IMR-90 (cell line): ENCODE data around the gene NDUFS5. TPM values are rescaled to one million over a fixed set of nuclear protein-coding genes. Genes with fewer than 3 reads are reported as not detected.

Source experiments
- ATAC-seq: fragments of 200-7000 bp; cut with Tn5 transposase; 2 replicates; pipeline ENCODE4 v1.9.1; 2020; ENCODE audit warnings: low read depth, mild to moderate bottlenecking, moderate library complexity
- BruUV-seq: library from RNA; stranded (reverse); fragments of 400-500 nt; replicated peaks from 2 replicates; lab custom pipeline; 2021; lab: Mats Ljungman, UMichigan
- CTCF ChIA-PET: fragments of 300-600 bp; formaldehyde crosslinking; extraction: SDS; loops from one replicate; lab custom pipeline; 2021; ENCODE audit warnings: antibody characterized with exemption; lab: Yijun Ruan, JAX
- POLR2A ChIA-PET: fragments of 300-600 bp; sonication (Branson Sonifier 250); formaldehyde crosslinking; loops from one replicate; lab custom pipeline; 2022; ENCODE audit warnings: antibody characterized with exemption; ENCODE audit not compliant: unreplicated experiment; lab: Charles Lee
- DNase-seq: peaks from one replicate; pipeline ENCODE4 v3.0.0; 2013
- H2AFZ ChIP-seq: replicated peaks from 2 replicates; pipeline ENCODE3; 2013; ENCODE audit warnings: low read length, mild to moderate bottlenecking; ENCODE audit not compliant: poor library complexity
- H2AK5ac ChIP-seq: 2 replicates; pipeline ENCODE4 v1.6.1; 2013; ENCODE audit warnings: low read depth, low read length, inconsistent platforms
- H2AK9ac ChIP-seq: replicated peaks from 2 replicates; pipeline ENCODE3; 2013; ENCODE audit warnings: mild to moderate bottlenecking, low read depth, low read length, moderate library complexity; ENCODE audit not compliant: poor library complexity
- H2BK120ac ChIP-seq: 2 replicates; pipeline ENCODE4 v1.6.1; 2013; ENCODE audit warnings: low read depth, low read length, inconsistent platforms
- H2BK15ac ChIP-seq: 3 replicates; pipeline ENCODE4 v1.6.1; 2013; ENCODE audit warnings: low read depth, low read length, inconsistent platforms
- H2BK20ac ChIP-seq: 2 replicates; pipeline ENCODE4 v1.6.1; 2013; ENCODE audit warnings: low read depth, mild to moderate bottlenecking, inconsistent platforms, low read length, moderate library complexity
- H2BK5ac ChIP-seq: 2 replicates; pipeline ENCODE4 v1.6.1; 2013; ENCODE audit warnings: mild to moderate bottlenecking, low read depth, low read length, inconsistent platforms; ENCODE audit not compliant: poor library complexity, severe bottlenecking
- H3K14ac ChIP-seq: replicated peaks from 2 replicates; pipeline ENCODE4 v1.6.1; 2013; ENCODE audit warnings: low read depth, low read length, inconsistent platforms
- H3K18ac ChIP-seq: 2 replicates; pipeline ENCODE4 v1.6.1; 2013; ENCODE audit warnings: low read depth, low read length, control low read depth
- H3K23ac ChIP-seq: 2 replicates; pipeline ENCODE4 v1.6.1; 2013; ENCODE audit warnings: low read depth, low read length, inconsistent platforms
- H3K27ac ChIP-seq: 2 replicates; pipeline ENCODE4 v1.5.1; 2013; ENCODE audit warnings: mild to moderate bottlenecking, control low read depth, low read length; ENCODE audit not compliant: insufficient read depth
- H3K27me3 ChIP-seq: 2 replicates; pipeline ENCODE4 v1.6.1; 2013; ENCODE audit warnings: low read length; ENCODE audit not compliant: control insufficient read depth, insufficient read depth
- H3K36me3 ChIP-seq: 2 replicates; pipeline ENCODE4 v1.6.1; 2013; ENCODE audit warnings: low read length, mixed read lengths; ENCODE audit not compliant: control insufficient read depth, insufficient read depth
- H3K4ac ChIP-seq: 2 replicates; pipeline ENCODE4 v1.6.1; 2013; ENCODE audit warnings: low read depth, low read length, inconsistent platforms
- H3K4me1 ChIP-seq: 2 replicates; pipeline ENCODE4 v1.6.1; 2013; ENCODE audit warnings: low read length, mixed read lengths; ENCODE audit not compliant: control insufficient read depth, insufficient read depth
- H3K4me2 ChIP-seq: 2 replicates; pipeline ENCODE4 v1.6.1; 2013; ENCODE audit warnings: low read depth, mild to moderate bottlenecking, control low read depth, low read length, moderate library complexity
- H3K4me3 ChIP-seq: 2 replicates; pipeline ENCODE4 v1.5.1; 2013; ENCODE audit warnings: low read depth, mild to moderate bottlenecking, control low read depth, low read length, moderate library complexity; ENCODE audit not compliant: insufficient read depth
- H3K56ac ChIP-seq: 2 replicates; pipeline ENCODE4 v1.6.1; 2013; ENCODE audit warnings: low read length, inconsistent platforms; ENCODE audit not compliant: insufficient read depth; ENCODE audit errors: extremely low read depth
- H3K79me1 ChIP-seq, 2 experiments: 2 replicates each; pipeline ENCODE4 v1.6.1; 2013; ENCODE audit warnings: low read length in 2 of 2, inconsistent platforms in 1 of 2, low read depth in 1 of 2
- H3K9ac ChIP-seq: 2 replicates; pipeline ENCODE4 v1.6.1; 2013; ENCODE audit warnings: low read depth, low read length, control low read depth
- H3K9me1 ChIP-seq: 2 replicates; pipeline ENCODE4 v1.6.1; 2013; ENCODE audit warnings: low read length, inconsistent platforms; ENCODE audit not compliant: insufficient read depth
- H3K9me3 ChIP-seq: 2 replicates; pipeline ENCODE4 v1.6.1; 2013; ENCODE audit warnings: low read length; ENCODE audit not compliant: control insufficient read depth, insufficient read depth
- H4K20me1 ChIP-seq: 2 replicates; pipeline ENCODE4 v1.6.1; 2013; ENCODE audit warnings: low read length, inconsistent platforms; ENCODE audit not compliant: insufficient read depth
- H4K5ac ChIP-seq: 2 replicates; pipeline ENCODE4 v1.6.1; 2013; ENCODE audit warnings: mild to moderate bottlenecking, low read depth, low read length, control low read depth
- H4K8ac ChIP-seq, 2 experiments: 2 replicates each; pipeline ENCODE4 v1.6.1; 2013; ENCODE audit warnings: low read depth in 2 of 2, low read length in 2 of 2, control low read depth in 1 of 2, inconsistent platforms in 1 of 2
- H4K91ac ChIP-seq: 2 replicates; pipeline ENCODE4 v1.6.1; 2013; ENCODE audit warnings: low read depth, low read length, inconsistent platforms; ENCODE audit not compliant: insufficient read depth
- BHLHE40 ChIP-seq: fragments of 150-350 bp; IDR thresholded peaks from 2 replicates; pipeline ENCODE4 v1.6.1; 2016; ENCODE audit warnings: mild to moderate bottlenecking, low read depth, low read length
- CEBPB ChIP-seq: IDR thresholded peaks from 2 replicates; pipeline ENCODE4 v1.6.1; 2012; ENCODE audit warnings: low read depth, low read length, improper control_type of control experiment
- FOS ChIP-seq: fragments of 150-350 bp; IDR thresholded peaks from 2 replicates; pipeline ENCODE4 v1.6.1; 2016; ENCODE audit warnings: low read depth, low read length
- MAZ ChIP-seq: IDR thresholded peaks from 2 replicates; pipeline ENCODE4 v1.6.1; 2012; ENCODE audit warnings: low read depth, mild to moderate bottlenecking, low read length, improper control_type of control experiment, moderate library complexity, borderline replicate concordance
- MXI1 ChIP-seq: IDR thresholded peaks from 2 replicates; pipeline ENCODE4 v1.6.1; 2012; ENCODE audit warnings: low read depth, mild to moderate bottlenecking, low read length, moderate library complexity, borderline replicate concordance
- NFE2L2 ChIP-seq: fragments of 150-350 bp; IDR thresholded peaks from 2 replicates; pipeline ENCODE4 v1.6.1; 2016; ENCODE audit warnings: low read depth, mild to moderate bottlenecking, low read length
- RAD21 ChIP-seq: IDR thresholded peaks from 2 replicates; pipeline ENCODE4 v1.6.1; 2012; ENCODE audit warnings: low read length, improper control_type of control experiment
- RFX5 ChIP-seq: IDR thresholded peaks from 2 replicates; pipeline ENCODE4 v1.8.0; 2012; ENCODE audit warnings: low read depth, mild to moderate bottlenecking, low read length, moderate library complexity
- WGBS, 2 experiments: methylation state at CpG; one replicate each; pipeline versions ENCODE4 v1.1.5 to v1.1.7; 2013; ENCODE audit warnings: missing lambda C conversion rate in 2 of 2; ENCODE audit not compliant: insufficient read length in 1 of 2; ENCODE audit errors: extremely low coverage in 2 of 2; 5-methylcytosine and 5-hydroxymethylcytosine counted together
- dilution Hi-C: fragments of 300-500 bp; cut with HindIII; formaldehyde crosslinking; loops from one replicate; pipeline ENCODE4 v1.14.3; 2018; ENCODE audit warnings: low sequenced_read_pairs; ENCODE audit not compliant: unreplicated experiment
- in situ Hi-C: fragments of 300-500 bp; cut with MboI; formaldehyde crosslinking; loops from 3 replicates; pipeline ENCODE4 v1.14.3; 2019; ENCODE audit warnings: low sequenced_read_pairs, inconsistent platforms, mixed read lengths
- intact Hi-C: fragments of 100-400 bp; cut with micrococcal nuclease; formaldehyde crosslinking; loops from 2 replicates; pipeline ENCODE4 v1.10.0; 2022
- polyA plus RNA-seq, 3 experiments: library from polyadenylated mRNA; depleted of rRNA; stranded (reverse); fragments of >200 nt; gene quantifications; 2 replicates each; pipeline ENCODE4 v1.2.3, GENCODE V29; 2012; ENCODE audit warnings: low replicate concordance in 1 of 3
- total RNA-seq: library from RNA; depleted of rRNA; stranded (reverse); fragments of >200 nt; gene quantifications from 2 replicates; pipeline ENCODE4 v1.2.3, GENCODE V29; 2012
- TF ChIP-seq, protein P1 (sequence below): fragments of 150-350 bp; IDR thresholded peaks from 2 replicates; pipeline ENCODE4 v1.6.1; 2016; ENCODE audit warnings: low read depth, mild to moderate bottlenecking, low read length, moderate library complexity, borderline replicate concordance
- TF ChIP-seq, protein P2 (sequence below): fragments of 150-350 bp; IDR thresholded peaks from 2 replicates; pipeline ENCODE4 v1.6.1; 2017; ENCODE audit warnings: mild to moderate bottlenecking, antibody characterized with exemption, low read length, low read depth

NDUFS5 gene
- total and polyA plus RNA-seq, 2 of the 4 experiments (the other 2 are of a cell fraction), result 645 to 1,092 TPM

DNA sequence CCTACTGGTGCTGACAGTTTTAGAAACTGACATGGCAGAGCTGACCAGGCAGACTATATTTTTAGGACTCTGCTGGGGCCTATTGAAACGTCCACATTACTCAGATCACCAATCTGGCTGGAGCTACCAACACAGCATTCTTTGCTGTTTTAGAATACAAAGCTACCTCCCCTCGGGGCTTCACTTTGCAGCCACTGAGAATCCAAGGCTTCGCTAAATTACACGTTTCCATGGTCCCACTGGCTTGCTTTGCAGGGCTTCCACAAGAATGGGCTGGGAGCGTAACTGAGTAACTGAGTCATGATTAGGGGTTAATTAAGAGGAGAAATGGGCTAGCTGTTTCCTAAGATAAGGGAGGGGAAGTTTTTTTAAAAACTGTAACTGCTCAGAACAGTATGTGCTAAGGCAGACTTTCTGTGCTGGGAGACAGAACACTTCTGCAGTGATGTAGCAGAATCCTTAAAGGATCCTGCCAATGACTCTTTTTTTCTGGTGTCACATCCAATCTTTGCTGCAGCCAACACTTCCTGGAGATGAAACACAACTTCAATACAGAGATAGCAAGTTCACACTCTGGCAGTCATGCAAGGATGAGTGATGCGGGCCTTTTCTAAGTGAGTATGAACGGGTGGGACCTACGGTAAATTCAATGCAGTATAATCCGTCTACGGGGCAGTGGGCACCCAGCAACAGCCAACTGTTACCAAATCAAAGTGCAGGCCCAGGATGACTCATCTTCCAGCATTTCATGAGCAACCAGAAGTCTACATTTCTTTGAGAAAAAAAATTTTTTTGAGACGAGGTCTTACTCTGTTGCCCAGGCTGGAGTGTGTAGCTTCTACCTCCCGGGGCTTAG, 21.5 kb downstream of the NDUFS5 start (continued):
- TF ChIP-seq RAD21 (no peak), RFX5 (0 out of 2 replicates have a peak, but pooled peaks have one; percentile 52)

DNA sequence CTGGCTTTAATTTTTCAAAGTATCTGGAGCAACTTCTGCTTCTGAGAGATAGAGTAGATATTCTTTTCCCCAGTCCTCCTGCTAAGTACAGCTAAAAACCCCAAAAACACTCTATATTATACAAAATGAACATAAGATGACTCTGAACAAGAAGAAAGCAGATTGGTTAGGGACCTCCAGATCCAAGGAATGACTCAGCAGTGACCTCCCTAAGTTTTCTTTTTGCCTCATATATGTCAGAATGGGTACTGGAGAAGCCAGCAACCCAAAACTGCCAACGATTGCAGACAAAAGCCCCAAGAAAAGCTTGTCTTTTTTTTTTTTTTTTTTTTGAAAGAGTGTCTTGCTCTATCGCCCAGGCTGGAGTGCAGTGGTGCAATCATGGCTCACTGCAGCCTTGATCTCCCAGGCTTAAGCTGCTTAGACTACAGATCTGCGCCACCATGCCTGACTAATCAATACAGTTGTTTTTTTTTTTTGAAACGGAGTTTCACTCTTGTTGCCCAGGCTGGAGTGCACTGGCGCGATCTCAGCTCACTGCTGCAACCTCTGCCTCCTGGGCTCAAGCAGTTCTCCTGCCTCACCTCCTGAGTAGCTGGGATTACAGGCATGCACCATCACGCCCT, 22.7 kb downstream of the NDUFS5 start:
- H3K23ac ChIP-seq, result no peak overlapping the region
- no peak overlapping the region for H2BK20ac ChIP-seq
- no peak for TF ChIP-seq BHLHE40
- TF ChIP-seq MXI1, result no peak
- no peak for TF ChIP-seq NFE2L2
- TF ChIP-seq, protein P1, sequence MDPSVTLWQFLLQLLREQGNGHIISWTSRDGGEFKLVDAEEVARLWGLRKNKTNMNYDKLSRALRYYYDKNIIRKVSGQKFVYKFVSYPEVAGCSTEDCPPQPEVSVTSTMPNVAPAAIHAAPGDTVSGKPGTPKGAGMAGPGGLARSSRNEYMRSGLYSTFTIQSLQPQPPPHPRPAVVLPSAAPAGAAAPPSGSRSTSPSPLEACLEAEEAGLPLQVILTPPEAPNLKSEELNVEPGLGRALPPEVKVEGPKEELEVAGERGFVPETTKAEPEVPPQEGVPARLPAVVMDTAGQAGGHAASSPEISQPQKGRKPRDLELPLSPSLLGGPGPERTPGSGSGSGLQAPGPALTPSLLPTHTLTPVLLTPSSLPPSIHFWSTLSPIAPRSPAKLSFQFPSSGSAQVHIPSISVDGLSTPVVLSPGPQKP, result no peak
- TF ChIP-seq CEBPB, result no peak
- TF ChIP-seq, protein P2, sequence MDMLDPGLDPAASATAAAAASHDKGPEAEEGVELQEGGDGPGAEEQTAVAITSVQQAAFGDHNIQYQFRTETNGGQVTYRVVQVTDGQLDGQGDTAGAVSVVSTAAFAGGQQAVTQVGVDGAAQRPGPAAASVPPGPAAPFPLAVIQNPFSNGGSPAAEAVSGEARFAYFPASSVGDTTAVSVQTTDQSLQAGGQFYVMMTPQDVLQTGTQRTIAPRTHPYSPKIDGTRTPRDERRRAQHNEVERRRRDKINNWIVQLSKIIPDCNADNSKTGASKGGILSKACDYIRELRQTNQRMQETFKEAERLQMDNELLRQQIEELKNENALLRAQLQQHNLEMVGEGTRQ, result no peak
- no peak for TF ChIP-seq MAZ
- no peak for TF ChIP-seq FOS
- no peak overlapping the region for H2AK5ac ChIP-seq
- no peak overlapping the region for H4K5ac ChIP-seq
- in situ Hi-C loops, result no loop called here
- no peak overlapping the region for H3K4me3 ChIP-seq
- peaks cover 11% of the 10 kb centered on the region; the same call in 1 of the 2 replicates for H3K36me3 ChIP-seq
- intact Hi-C loops, result no loop called here
- peaks cover 12% of the 10 kb centered on the region for H3K9me1 ChIP-seq
- no peak overlapping the region for H3K9ac ChIP-seq
- H3K79me1 ChIP-seq, result no peaks in the 10 kb centered on the region
- H4K8ac ChIP-seq, result no peak overlapping the region
- DNase-seq, result no peak
- ATAC-seq, result no peak
- BruUV-seq, result no TSS peak
- ChIA-PET POLR2A (interaction anchor here (0.5 to 0.6 kb wide), 2 partner anchors 209 to 1189 kb away, joined by 3 to 5 read pairs; no protein-coding TSS in a partner anchor), CTCF (no interaction called here)
- H4K91ac ChIP-seq, result no peak overlapping the region
- no peak overlapping the region for H3K18ac ChIP-seq
- no peak overlapping the region for H2BK15ac ChIP-seq
- H2AFZ ChIP-seq, result no peak overlapping the region
- H3K27ac ChIP-seq, result no peak overlapping the region
- H3K4ac ChIP-seq, result no peak overlapping the region
- H3K4me1 ChIP-seq, result no peaks in the 10 kb centered on the region; the same call in 1 of the 2 replicates
- no peak overlapping the region for H3K4me2 ChIP-seq
- no peak overlapping the region for H2BK5ac ChIP-seq
- no peaks in the 10 kb centered on the region for H3K27me3 ChIP-seq
- H2AK9ac ChIP-seq, result no peak overlapping the region
- no peak overlapping the region for H2BK120ac ChIP-seq
- H4K20me1 ChIP-seq, result no peaks in the 10 kb centered on the region
- dilution Hi-C loops, result no loop called here
- H3K14ac ChIP-seq, result no peak overlapping the region
- no peaks in the 10 kb centered on the region for H3K9me3 ChIP-seq
- WGBS, 2 experiments, result 100% methylated on average over 1 of the region's 7 CpGs; no CpG with 5 or more reads in 1 of the 2 experiments
- no peak overlapping the region for H3K56ac ChIP-seq
